ENCODE data around the gene GLP1R.

DNA sequence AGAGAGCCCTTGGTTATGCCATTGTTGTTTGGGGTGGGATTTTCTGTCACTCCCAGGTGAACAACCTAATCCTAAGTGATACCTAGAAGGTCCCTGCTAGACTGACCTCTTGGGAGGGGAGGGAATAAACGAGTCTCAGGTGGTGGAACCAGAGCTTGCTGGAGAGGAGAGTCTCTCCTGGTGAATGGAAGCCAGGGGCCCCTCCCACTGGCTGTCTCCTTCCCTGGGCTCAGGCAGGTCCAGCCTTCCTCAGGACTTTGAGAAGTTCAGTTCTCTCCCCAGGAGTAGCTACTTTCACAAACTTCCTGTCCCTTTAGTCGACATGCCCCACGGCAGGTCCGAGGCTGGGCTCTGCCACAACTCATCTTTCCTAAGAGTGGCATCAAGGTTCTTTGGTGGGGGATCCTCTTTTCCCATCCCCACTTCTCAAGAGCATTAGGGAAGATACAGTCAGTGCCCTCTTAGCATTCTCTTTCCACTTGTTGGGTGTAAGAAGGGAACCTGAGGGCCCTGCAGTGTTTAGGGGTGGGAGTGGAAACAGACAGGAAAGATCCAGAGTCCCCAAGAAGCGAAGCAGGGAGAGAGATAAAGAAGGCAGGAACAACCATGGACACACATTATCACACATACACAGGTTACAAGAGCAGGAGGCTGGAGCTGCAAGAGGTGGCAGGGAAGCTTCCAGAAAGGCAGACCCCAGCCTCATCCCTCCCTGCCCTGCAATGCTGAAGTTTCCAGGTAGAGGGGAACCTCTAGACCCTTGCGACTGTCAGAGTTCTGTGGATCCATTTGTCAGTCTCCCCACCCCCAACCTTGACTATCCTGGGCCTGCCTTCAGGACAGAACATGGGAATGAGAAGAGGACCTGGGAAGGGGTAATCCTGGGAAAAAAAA, 900 bp upstream of the GLP1R start:
- TF ChIP-seq, protein P1, sequence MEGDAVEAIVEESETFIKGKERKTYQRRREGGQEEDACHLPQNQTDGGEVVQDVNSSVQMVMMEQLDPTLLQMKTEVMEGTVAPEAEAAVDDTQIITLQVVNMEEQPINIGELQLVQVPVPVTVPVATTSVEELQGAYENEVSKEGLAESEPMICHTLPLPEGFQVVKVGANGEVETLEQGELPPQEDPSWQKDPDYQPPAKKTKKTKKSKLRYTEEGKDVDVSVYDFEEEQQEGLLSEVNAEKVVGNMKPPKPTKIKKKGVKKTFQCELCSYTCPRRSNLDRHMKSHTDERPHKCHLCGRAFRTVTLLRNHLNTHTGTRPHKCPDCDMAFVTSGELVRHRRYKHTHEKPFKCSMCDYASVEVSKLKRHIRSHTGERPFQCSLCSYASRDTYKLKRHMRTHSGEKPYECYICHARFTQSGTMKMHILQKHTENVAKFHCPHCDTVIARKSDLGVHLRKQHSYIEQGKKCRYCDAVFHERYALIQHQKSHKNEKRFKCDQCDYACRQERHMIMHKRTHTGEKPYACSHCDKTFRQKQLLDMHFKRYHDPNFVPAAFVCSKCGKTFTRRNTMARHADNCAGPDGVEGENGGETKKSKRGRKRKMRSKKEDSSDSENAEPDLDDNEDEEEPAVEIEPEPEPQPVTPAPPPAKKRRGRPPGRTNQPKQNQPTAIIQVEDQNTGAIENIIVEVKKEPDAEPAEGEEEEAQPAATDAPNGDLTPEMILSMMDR (IDR thresholded peaks at IDR 0.05): no peak
- no peak for TF ChIP-seq POLR2A (IDR thresholded peaks at IDR 0.05)
